HG02763 (cell line): ENCODE data around the gene RFX3.

Experiments used
- ATAC-seq: cut with Tn5 transposase; IDR thresholded peaks from one replicate; pipeline ENCODE4 v1.9.1; 2021; ENCODE audit warnings: mild to moderate bottlenecking, moderate library complexity; ENCODE audit not compliant: unreplicated experiment

RFX3 gene

DNA sequence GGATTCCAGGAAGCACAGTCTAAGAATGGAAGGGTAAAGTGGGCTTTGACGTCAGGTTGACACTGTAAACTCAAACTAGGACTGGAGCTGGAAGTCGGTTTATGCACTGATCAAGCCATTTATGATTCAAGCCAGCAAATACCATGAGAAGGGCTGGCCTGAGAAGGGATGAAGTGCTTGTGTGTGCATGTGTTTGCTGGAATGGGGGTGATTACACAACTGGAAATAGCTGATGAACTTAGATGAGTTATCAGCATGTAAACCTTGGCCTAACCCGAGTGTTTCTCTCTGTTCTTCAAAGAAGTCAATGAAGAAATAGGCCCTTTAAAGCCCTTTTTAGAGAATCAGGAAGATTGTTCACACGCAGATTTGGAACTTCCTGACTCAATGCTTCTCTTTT is 287.6 kb downstream of the RFX3 start:
- ATAC-seq, result no peak

DNA sequence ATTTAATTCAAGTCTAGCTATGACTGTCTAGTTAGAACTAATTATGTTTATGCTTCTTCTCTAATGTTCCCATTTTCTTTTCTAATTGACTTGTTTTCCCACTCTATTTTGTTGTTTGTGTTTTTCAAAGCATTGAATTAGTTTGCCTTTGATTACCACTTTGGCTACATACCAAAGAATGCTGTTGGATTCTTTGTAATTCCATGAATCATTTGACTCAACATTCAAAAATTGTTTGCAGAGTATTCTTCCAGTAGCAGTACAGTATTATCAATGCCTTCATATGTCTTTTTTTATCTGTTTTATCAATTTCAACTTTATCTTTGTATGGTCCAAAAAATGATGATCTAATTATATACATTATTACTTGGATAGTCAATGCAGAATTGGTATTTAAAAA is 288.7 kb downstream of the RFX3 start:
- no peak for ATAC-seq

DNA sequence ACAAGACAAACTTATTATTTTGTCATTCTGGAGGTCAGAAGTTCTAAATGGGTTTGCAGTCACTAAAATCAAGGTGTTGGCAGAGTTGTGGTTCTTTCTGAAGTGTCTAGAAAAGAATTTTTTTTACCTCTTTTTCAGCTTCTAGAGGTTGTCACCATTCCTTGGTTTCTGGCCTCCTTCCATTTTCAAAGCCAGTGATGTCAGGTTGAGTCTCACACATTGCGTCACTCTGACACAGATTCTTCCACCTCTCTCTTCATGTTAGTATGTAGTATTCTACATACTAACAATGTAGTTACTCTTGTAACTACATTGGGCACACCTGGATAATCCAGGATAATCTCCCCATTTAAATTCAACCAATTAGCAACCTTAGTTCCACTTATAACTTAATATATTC is 290.3 kb downstream of the RFX3 start:
- no peak for ATAC-seq

DNA sequence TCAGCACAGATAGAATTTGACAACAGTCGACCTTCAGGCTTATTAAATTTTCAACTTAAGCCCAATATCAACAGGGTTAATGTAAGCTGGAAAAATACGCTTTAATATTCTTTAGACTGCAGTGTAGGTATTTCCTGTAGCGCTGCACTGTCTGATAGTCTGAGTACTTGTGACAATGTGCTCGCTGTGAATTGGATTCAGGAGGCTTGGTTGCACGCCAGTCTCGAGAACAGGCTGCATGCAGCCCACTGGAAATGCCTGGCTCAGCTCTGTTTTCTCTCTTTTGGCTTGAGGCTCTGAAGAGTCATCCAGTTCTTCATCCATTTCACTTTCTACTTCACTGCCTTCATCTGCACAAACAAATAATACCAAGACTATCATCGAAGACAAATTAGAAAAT is 300.9 kb downstream of the RFX3 start:
- no peak for ATAC-seq

DNA sequence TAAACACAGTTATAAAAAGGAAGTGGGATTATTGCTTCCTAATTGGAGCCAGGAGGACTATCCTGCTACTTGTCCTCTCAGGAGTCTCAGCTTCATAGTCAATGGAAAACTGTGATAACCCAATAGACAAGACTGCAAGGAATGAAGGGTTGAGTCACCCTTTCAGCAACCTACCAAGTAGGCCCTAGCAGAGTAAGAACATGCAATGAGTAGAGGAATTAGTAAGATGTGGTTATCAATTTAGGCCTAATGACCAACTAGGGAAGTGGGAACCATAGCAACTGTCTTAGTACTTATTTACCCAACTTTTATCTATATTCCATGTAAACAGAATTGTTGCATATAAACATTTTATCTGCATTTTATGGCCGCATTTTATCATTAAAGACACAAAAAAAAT is 310.1 kb downstream of the RFX3 start:
- ATAC-seq, result no peak

DNA sequence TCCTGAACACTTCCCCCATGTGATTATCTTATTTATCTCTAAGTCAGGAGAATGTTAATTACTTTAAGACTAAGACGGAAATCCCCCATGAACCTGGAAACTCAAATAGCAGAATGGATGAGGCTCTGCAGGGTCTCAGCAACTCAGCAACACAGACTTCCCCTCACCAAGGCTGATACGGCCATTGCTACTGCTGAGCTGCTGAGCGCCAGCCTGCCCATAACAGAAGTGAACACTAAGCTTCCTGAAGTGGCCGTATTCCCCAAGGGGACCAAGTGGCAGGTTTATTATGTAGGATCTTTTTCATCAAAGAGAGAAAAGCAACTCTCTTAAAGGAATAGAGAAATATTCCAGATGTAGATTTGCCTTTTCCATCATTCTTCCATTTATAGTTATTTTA is 311.1 kb downstream of the RFX3 start:
- ATAC-seq, result no peak

DNA sequence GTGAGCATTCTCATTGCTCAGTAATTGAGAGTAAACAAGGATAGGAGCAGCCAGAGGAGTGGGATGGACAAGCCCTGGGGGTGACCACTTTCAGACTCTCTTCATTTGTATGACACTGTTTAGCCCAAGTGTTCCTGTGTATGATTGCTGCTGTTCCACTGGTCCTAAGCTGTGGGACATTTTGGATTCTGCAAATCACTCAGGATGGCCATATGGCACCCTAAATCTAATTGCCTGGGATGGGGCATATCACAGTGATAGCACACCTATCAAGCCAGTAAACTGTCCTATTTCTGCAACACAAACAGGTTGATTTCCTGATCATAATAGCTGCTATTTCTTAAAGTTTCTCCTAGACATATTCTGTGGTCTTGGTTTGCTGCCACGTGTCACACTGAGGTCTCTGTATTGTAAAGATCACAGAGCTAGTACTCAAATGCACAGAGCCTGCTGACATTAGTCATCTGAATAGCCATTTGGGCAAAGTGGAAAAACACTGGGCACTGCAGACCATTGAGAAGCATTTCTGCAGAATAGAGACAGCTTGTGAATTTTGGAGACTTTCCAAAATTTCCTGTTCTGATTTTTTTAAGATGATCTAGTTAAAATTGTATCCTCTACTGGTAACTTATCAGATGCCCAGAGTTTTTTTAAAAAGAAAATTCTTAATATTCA is 320.2 kb downstream of the RFX3 start:
- no peak for ATAC-seq

DNA sequence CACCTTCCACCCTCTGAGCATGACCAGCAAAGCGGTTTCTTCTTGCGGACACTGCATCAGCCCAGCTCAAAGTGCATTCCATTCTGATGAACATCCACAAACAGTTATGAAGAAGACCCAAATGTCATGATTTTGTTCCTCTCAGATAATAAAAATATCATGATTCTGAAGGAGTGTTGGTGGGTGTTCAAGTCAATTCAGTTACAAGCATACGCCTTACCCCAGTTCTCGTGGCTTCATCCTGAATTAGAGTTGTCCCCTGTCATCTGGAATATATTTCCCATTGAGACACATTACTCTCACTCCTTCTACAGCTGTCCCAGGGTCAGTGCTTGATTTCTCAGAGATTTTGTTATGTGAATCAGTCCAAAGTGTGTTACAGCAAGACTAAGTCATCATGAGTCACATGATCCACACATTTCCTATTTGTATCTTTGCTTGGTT is 325.4 kb downstream of the RFX3 start:
- ATAC-seq, result no peak

DNA sequence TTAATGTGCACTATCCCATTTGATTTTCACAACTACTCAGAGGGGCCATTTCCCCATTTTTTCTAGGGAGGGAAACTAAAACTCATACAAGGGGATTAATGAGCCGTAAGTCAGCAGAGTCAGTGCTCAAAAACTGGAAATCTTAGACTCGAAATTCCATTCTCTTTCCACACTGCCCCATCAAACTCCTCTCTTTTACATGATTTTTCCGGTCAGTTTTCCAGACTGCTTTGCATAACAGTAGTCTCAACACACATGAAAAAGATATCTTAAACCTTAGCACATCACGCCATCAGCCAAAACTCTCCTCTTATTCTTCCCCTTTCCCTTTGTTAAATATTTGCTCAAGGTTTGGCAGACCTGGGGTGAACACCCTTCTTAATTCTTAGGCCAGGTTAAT is 332.0 kb downstream of the RFX3 start:
- no peak for ATAC-seq

DNA sequence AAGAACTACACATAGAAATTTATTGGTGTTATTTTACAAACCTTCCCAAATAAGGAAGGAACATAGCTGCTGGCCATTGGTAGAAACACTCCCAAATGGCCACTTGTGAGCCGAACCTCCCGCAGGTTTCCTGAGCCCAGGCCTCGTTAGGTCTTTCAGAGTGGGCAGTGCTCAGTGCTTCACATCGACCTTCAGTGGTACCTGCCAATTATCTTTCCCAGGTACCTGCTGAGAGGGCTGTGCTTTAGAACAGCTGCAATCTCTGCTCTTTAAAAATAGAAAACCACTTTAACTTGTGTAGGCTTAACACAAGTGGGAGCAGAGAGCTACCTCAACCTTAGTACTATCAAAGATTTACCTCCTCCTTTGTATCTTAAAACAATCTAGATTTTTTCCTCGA is 334.1 kb downstream of the RFX3 start:
- no peak for ATAC-seq

DNA sequence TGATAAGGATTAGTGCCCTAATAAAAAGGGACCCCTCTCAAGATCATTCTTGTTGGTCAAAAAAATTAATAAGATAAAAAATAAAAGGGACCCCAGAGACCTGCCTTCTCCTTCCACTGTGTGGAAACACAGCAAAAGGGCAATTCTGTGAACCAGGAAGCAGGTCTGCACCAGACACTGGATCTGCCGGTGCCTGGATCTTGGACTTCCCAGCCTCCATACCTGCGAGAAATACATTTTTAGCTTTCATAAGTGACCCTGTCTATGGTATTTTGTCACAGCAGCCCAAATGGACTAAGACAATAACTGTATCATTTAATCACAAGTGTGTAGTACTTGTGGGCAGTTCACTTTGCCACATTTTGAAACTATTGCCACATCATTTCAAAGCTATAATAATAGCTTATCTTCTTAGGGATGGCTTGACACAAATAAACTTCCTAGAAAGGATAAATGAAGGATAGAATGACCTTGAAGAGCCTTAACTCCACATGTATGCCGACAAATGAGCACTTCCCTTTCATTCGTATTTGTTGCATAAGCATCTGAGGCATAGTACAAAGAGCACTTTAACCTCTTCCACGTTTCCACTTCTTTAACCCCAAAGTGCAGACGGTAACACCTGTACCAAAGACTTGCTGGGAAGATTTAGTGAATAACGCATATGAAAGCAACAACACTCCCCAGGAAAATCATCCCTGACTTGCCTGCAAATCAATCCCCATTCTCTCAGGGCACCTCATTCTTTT is 336.5 kb downstream of the RFX3 start:
- no peak for ATAC-seq

DNA sequence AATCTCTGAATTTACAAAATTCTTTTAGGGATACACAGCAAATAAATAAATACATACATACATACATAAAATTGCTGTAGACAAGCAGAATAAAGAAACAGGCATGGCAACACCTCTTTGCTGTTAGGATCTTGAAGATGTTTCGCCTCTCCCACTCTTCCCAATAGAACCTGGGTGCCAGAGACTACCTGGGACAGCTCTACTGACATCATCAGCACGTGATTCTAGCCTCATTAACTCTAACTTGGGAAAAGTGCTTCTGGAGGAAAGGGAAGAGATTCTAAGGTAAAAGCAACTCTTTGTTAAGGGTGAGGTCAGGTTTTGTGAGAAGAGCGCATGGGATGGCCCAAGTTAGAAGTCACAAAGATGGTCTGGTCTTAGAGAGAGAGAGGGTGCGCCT is 339.1 kb downstream of the RFX3 start:
- ATAC-seq, result no peak

DNA sequence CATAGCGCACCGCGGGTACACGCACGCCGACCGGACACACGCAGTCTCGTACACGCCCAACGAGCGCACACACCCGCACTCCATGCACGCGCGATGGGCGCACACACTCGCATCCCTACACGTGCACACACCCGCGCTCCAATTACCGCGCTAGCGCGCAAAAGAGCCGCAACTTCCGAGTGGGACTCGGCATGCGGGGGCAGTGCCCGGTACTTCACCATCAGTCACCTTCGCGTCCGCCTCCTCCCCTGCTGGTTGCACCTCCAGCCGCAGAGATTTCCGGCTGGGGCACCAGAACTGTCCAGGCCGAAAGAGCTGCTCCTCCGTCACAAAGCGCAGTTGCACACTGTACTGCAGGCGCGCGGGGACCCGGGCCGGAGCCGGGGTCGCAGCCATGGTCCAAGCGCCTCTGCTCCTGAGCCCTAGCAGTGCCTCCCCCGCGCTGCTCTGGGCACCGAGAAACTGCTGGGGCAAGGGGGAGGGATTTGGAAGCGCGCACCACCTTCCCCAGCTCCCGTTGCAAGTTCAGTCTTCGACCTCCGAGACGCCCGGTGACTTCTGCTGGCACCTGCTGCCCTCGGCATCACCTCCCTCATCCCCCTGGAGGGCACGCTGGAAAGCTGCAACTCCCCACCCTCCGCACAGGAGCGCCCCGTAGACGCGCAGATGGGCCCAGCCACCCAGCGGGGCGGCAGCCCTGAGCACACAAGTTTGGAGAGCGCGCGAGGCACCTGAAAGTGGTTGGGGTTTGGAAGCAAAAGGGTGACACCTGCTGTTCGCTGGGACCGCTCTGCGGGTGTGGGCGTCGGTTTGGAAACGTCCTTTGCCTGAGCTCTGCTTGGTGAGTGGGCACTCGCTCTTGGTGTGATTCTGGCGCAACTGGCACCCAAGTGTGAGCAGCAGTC is 344.5 kb downstream of the RFX3 start:
- ATAC-seq, result no peak

DNA sequence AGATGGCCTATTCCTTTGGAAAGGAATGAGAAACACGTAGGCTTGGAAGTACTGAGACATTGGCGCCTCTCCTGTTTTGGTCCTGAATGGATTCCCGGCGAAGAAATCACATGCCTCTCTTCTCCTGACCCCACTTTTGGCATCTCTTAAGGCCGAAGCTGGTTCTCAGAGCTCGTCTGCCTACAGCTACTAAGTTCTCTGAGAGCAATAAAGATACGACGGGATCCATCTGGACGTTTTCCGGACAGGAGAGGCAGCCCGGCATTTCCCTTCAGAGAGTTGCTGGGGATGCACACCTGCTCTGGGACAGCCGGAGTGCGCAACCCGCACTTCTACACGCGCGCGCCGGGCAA is 345.1 kb downstream of the RFX3 start:
- no peak for ATAC-seq

DNA sequence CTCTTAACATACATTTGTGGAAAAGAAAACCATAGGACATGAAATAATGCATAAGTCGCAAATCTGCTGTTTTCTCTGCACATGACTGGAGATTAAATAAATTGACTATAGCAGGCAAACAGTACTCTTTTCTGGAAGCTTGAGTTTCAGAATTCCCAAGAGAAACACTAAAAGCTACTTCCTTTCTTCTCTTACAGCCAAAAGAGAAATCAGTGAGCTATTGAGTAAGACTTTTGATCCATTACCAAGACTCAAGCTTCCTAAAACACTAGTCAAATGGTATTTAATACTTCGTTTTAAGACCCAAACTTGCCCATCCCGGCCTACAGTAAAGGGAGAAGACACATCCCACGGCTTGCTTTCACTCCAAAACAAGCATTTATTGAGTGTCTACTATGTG is 346.1 kb downstream of the RFX3 start:
- no peak for ATAC-seq

DNA sequence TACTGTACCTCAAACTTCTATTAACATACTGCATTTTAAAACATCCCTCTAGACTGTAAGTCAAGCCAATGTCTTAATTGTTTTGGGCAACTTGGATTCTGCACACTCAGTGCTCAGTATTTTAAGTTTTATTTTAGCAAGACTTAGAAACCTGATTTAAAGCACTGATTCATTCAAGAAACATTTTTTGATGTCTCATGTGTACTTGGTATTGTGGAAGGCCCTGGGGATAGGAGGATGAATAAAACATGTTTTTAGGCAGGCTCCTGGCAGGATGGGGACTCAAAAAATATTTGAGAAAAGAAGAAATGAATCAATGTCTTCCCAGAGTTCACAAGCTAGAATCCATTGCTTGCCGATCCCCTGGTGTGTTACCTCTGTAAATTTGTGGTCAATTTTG is 347.9 kb downstream of the RFX3 start:
- ATAC-seq, result no peak

DNA sequence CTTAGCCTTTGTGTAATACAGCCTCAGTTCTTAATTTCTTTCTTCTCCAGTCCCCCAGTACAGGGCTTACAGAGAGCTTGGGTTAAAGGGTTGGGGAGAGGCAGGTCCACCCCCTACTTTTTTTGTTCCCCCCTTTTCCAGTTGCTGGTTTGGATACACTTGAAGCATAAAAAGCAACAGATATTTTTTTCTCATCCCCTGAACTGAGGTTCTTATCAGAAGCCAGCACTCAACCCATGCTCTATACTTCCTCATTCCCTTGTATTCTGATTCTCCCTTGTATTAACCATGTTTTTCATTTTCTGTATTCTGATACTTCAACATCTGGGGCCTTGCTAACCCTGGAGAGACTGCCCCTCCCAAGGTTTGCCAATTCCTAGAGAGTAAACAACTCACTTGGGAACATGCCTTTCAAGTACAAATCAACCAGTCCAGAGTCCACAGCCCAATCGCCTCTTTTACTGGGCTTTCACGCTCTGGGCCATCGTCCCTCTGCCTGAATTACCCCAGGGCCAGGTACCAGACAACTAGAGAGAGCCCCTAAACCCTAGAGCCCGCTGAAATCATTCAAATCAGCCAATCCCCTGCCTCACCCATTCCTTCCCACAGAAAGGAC is 348.5 kb downstream of the RFX3 start:
- no peak for ATAC-seq

DNA sequence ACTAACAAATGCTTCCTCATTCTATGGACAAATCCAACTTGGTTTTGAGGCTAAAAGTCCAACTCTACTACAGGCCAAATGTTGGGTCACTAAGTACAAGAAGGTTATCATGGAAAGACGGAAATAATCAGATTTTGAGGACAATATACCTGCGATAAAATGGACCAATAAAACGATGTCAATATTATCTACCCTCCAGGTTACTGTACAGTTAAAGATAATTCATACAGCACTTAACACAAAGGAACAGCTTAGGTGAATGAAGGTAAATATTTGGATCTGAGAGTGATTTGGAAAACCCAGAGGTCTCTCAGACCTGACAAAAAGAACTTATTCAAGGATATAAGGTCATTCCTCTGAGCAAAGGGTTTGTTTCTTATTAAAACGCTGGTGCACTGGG is 352.4 kb downstream of the RFX3 start:
- no peak for ATAC-seq

DNA sequence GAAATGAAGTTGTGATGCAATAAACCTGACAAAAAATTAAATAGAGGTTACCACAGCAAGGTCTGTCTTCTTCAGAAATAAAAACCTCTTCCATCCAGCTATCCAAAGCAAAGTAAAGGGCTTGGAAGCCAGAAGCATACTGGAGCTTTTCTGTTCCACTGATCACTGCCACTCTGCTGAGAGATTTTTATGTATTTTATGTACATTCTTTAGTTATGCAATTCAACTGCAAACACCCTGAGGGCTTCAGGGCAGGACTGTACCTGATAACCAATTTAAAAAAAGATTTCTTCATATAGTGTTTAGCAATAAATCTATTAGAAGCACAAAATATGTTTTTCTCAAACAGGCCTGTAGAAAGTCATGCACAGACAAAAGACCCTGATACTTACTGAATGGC is 355.0 kb downstream of the RFX3 start:
- no peak for ATAC-seq
